H9 (cell line): ENCODE data around the gene CPA4. TPM values are rescaled to one million over a fixed set of nuclear protein-coding genes. Genes with fewer than 3 reads are reported as not detected.

Experiments
- DNase-seq: peaks from one replicate; pipeline ENCODE4 v3.0.0-alpha.2; 2017
- H2AFZ ChIP-seq: one replicate; pipeline ENCODE4 v1.6.1; 2013; ENCODE audit warnings: mild to moderate bottlenecking, low read length, control low read depth, moderate library complexity
- H2AK5ac ChIP-seq: 2 replicates; pipeline ENCODE4 v1.6.1; 2013; ENCODE audit warnings: low read length, control low read depth, mixed read lengths; ENCODE audit not compliant: insufficient read length
- H2BK120ac ChIP-seq: one replicate; pipeline ENCODE4 v1.6.1; 2013; ENCODE audit warnings: low read depth, mild to moderate bottlenecking, low read length, control low read depth, inconsistent platforms; ENCODE audit not compliant: poor library complexity, severe bottlenecking
- H2BK12ac ChIP-seq: 2 replicates; pipeline ENCODE4 v1.6.1; 2013; ENCODE audit warnings: low read length, control low read depth, mixed read lengths, low read depth; ENCODE audit not compliant: insufficient read length
- H2BK15ac ChIP-seq: 2 replicates; pipeline ENCODE4 v1.6.1; 2013; ENCODE audit warnings: low read depth, low read length, control low read depth
- H2BK20ac ChIP-seq: one replicate; pipeline ENCODE4 v1.6.1; 2013; ENCODE audit warnings: low read depth, mild to moderate bottlenecking, low read length, control low read depth, inconsistent platforms; ENCODE audit not compliant: poor library complexity, severe bottlenecking
- H2BK5ac ChIP-seq: 2 replicates; pipeline ENCODE4 v1.6.1; 2013; ENCODE audit warnings: low read length, control low read depth, mixed read lengths; ENCODE audit not compliant: insufficient read length
- H3K14ac ChIP-seq: 2 replicates; pipeline ENCODE4 v1.6.1; 2013; ENCODE audit warnings: low read length, control low read depth; ENCODE audit not compliant: insufficient read depth
- H3K18ac ChIP-seq: 2 replicates; pipeline ENCODE4 v1.6.1; 2013; ENCODE audit warnings: low read depth, mild to moderate bottlenecking, mixed read lengths, low read length, control low read depth; ENCODE audit not compliant: insufficient read length
- H3K23ac ChIP-seq: 2 replicates; pipeline ENCODE4 v1.6.1; 2013; ENCODE audit warnings: low read length, control low read depth, mixed read lengths, low read depth; ENCODE audit not compliant: insufficient read length
- H3K23me2 ChIP-seq: 2 replicates; pipeline ENCODE4 v1.6.1; 2013; ENCODE audit warnings: low read depth, mild to moderate bottlenecking, mixed read lengths, low read length, control low read depth; ENCODE audit not compliant: insufficient read length, poor library complexity, severe bottlenecking
- H3K27ac ChIP-seq: 2 replicates; pipeline ENCODE4 v1.5.1; 2013; ENCODE audit warnings: low read length, control low read depth, mixed read lengths, low read depth; ENCODE audit not compliant: insufficient read length
- H3K27me3 ChIP-seq: 2 replicates; pipeline ENCODE4 v1.6.1; 2013; ENCODE audit warnings: low read length, control low read depth, inconsistent platforms; ENCODE audit not compliant: insufficient read depth
- H3K4ac ChIP-seq: 2 replicates; pipeline ENCODE4 v1.6.1; 2013; ENCODE audit warnings: low read depth, mild to moderate bottlenecking, control low read depth, inconsistent platforms, low read length, moderate library complexity
- H3K4me1 ChIP-seq: 2 replicates; pipeline ENCODE4 v1.6.1; 2013; ENCODE audit warnings: low read length, control low read depth, inconsistent platforms; ENCODE audit not compliant: insufficient read depth
- H3K4me2 ChIP-seq: 2 replicates; pipeline ENCODE4 v1.6.1; 2013; ENCODE audit warnings: low read length, control low read depth, mixed read lengths; ENCODE audit not compliant: insufficient read length, insufficient read depth
- H3K56ac ChIP-seq: 2 replicates; pipeline ENCODE4 v1.6.1; 2013; ENCODE audit warnings: low read depth, mild to moderate bottlenecking, mixed read lengths, low read length, control low read depth; ENCODE audit not compliant: insufficient read length
- H3K79me1 ChIP-seq: 2 replicates; pipeline ENCODE4 v1.6.1; 2013; ENCODE audit warnings: low read depth, mild to moderate bottlenecking, moderate library complexity, low read length, control low read depth, inconsistent platforms; ENCODE audit not compliant: insufficient read depth, poor library complexity, severe bottlenecking
- H3K79me2 ChIP-seq: 2 replicates; pipeline ENCODE4 v1.6.1; 2013; ENCODE audit warnings: low read length, control low read depth, inconsistent platforms; ENCODE audit not compliant: insufficient read depth
- H3K9ac ChIP-seq: 2 replicates; pipeline ENCODE4 v1.6.1; 2013; ENCODE audit warnings: low read length, control low read depth, mixed read lengths; ENCODE audit not compliant: insufficient read length; ENCODE audit errors: extremely low read depth
- H3K9me3 ChIP-seq: one replicate; pipeline ENCODE4 v1.6.1; 2013; ENCODE audit warnings: low read depth, low read length, inconsistent platforms; ENCODE audit not compliant: control insufficient read depth
- H3T11ph ChIP-seq: one replicate; pipeline ENCODE4 v1.6.1; 2013; ENCODE audit warnings: mild to moderate bottlenecking, low read length, control low read depth, inconsistent platforms
- H4K20me1 ChIP-seq: one replicate; pipeline ENCODE4 v1.6.1; 2013; ENCODE audit not compliant: control insufficient read depth, insufficient read length, insufficient read depth
- H4K5ac ChIP-seq: 2 replicates; pipeline ENCODE4 v1.6.1; 2013; ENCODE audit warnings: low read depth, mild to moderate bottlenecking, mixed read lengths, low read length, control low read depth; ENCODE audit not compliant: insufficient read length
- H4K8ac ChIP-seq: replicated peaks from 2 replicates; pipeline ENCODE4 v1.6.1; 2013; ENCODE audit warnings: low read length, control low read depth, mixed read lengths, low read depth; ENCODE audit not compliant: insufficient read length
- H4K91ac ChIP-seq: 2 replicates; pipeline ENCODE4 v1.6.1; 2013; ENCODE audit warnings: low read depth, mild to moderate bottlenecking, moderate library complexity, mixed read lengths, low read length, control low read depth; ENCODE audit not compliant: insufficient read length
- H3K27ac Mint-ChIP-seq, 3 experiments: 2 replicates in 2 of 3; 3 replicates in 1 of 3; pipeline ENCODE4 v1.8.0; 2020 to 2021; ENCODE audit warnings: mixed read lengths in 3 of 3, mild to moderate bottlenecking in 1 of 3, moderate library complexity in 1 of 3
- H3K27me3 Mint-ChIP-seq: 2 replicates; pipeline ENCODE4 v1.8.0; 2021; ENCODE audit warnings: low read depth, mild to moderate bottlenecking, moderate library complexity, mixed read lengths
- H3K36me3 Mint-ChIP-seq, 3 experiments: 2 replicates in 2 of 3; 3 replicates in 1 of 3; pipeline ENCODE4 v1.8.0; 2020 to 2021; ENCODE audit warnings: low read depth in 3 of 3, mixed read lengths in 3 of 3; ENCODE audit not compliant: insufficient read depth in 1 of 3
- H3K4me1 Mint-ChIP-seq, 2 experiments: 2 replicates each; pipeline ENCODE4 v1.8.0; 2020; ENCODE audit warnings: mixed read lengths in 2 of 2
- H3K4me3 Mint-ChIP-seq, 2 experiments: 2 replicates in 1 of 2; 3 replicates in 1 of 2; pipeline ENCODE4 v1.8.0; 2020 to 2021; ENCODE audit warnings: mild to moderate bottlenecking in 2 of 2, mixed read lengths in 2 of 2, moderate library complexity in 1 of 2
- H3K9me3 Mint-ChIP-seq, 2 experiments: 2 replicates in 1 of 2; 3 replicates in 1 of 2; pipeline ENCODE4 v1.8.0; 2020; ENCODE audit warnings: mild to moderate bottlenecking in 2 of 2, mixed read lengths in 2 of 2, moderate library complexity in 1 of 2
- CTCF ChIP-seq: fragments of 200-600 bp; sonication (generic); conservative IDR thresholded peaks from 3 replicates; pipeline ENCODE4 v1.8.0; 2021; ENCODE audit warnings: antibody characterized with exemption, mild to moderate bottlenecking
- WGBS: extraction: QIAGEN DNeasy Blood & Tissue Kit; methylation state at CpG from one replicate; pipeline ENCODE4 v1.1.7; 2013; ENCODE audit warnings: missing lambda C conversion rate, low lambda C conversion rate, mixed read lengths; ENCODE audit not compliant: insufficient read length; ENCODE audit errors: extremely low coverage; 5-methylcytosine and 5-hydroxymethylcytosine counted together
- total RNA-seq: library from RNA; stranded (reverse); gene quantifications from 2 replicates; pipeline ENCODE4 v1.2.1, GENCODE V29; 2021

Gene CPA4
- total RNA-seq, 1 experiment from 2014 or later, result not detected

GRCh38 chr7:130371046-130371445 lies 78.1 kb downstream of the CPA4 start:
- peaks cover 6 to 11% (median 6%) of the 10 kb centered on the region in 3 experiments for H3K36me3 Mint-ChIP-seq
- Histone ChIP-seq H3K9ac (no peak overlapping the region), H3K4me2 (no peak overlapping the region), H4K91ac (no peak overlapping the region), H3K56ac (no peak overlapping the region), H2BK12ac (no peak overlapping the region), H3K27me3 (no peaks in the 10 kb centered on the region), H4K5ac (no peak overlapping the region), H2BK5ac (no peak overlapping the region), H3K79me1 (no peaks in the 10 kb centered on the region), H3K9me3 (no peaks in the 10 kb centered on the region), H3K4me1 (no peaks in the 10 kb centered on the region), H2AFZ (no peak overlapping the region), H3T11ph (no peak overlapping the region), H3K23me2 (no peaks in the 10 kb centered on the region), H3K23ac (no peak overlapping the region), H3K4ac (no peak overlapping the region), H2BK15ac (no peak overlapping the region), H2BK120ac (no peak overlapping the region), H3K27ac (no peak overlapping the region), H2AK5ac (no peak overlapping the region), H3K14ac (no peak overlapping the region), H3K18ac (no peak overlapping the region), H4K20me1 (no peaks in the 10 kb centered on the region), H3K79me2 (no peaks in the 10 kb centered on the region), H2BK20ac (no peak overlapping the region), H4K8ac (no peak overlapping the region)
- no peak for DNase-seq
- peaks cover 10 to 13% of the 10 kb centered on the region in 2 experiments for H3K9me3 Mint-ChIP-seq
- H3K4me1 Mint-ChIP-seq, result peaks cover 15 to 22% of the 10 kb centered on the region in 2 experiments
- no CpG with 5 or more reads among the region's 3 CpGs for WGBS
- peaks cover 3% of the 10 kb centered on the region; the same call in 1 of the 2 replicates for H3K27me3 Mint-ChIP-seq
- no peak overlapping the region for H3K4me3 Mint-ChIP-seq
- no peak for TF ChIP-seq CTCF
- H3K27ac Mint-ChIP-seq, result no peak overlapping the region
